ENCODE data around the gene GJC1.

DNA sequence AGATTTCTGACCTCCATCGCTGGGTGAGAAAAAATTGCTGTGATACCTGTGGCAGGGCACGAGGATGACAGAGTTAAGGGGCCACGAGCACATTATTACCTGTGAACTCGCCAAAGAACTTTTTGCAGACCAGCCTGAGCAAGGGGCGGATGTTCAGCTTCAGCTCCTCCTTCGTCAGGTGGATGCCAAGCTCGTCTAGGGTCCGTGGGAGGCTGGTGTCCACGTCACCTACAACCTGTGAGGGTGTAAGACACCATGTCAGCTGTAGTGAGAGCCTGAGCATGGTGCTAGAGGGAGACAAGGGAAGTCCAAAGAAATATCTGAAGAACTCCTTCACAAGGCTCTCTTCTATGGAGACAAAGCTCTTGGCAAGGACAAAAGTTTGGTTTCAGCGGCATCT, 34.7 kb upstream of the GJC1 start:
- TF ChIP-seq, protein P1, sequence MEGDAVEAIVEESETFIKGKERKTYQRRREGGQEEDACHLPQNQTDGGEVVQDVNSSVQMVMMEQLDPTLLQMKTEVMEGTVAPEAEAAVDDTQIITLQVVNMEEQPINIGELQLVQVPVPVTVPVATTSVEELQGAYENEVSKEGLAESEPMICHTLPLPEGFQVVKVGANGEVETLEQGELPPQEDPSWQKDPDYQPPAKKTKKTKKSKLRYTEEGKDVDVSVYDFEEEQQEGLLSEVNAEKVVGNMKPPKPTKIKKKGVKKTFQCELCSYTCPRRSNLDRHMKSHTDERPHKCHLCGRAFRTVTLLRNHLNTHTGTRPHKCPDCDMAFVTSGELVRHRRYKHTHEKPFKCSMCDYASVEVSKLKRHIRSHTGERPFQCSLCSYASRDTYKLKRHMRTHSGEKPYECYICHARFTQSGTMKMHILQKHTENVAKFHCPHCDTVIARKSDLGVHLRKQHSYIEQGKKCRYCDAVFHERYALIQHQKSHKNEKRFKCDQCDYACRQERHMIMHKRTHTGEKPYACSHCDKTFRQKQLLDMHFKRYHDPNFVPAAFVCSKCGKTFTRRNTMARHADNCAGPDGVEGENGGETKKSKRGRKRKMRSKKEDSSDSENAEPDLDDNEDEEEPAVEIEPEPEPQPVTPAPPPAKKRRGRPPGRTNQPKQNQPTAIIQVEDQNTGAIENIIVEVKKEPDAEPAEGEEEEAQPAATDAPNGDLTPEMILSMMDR (IDR thresholded peaks at IDR 0.05): no peak
- TF ChIP-seq POLR2A (IDR thresholded peaks at IDR 0.05): no peak
- no peak for TF ChIP-seq POLR2AphosphoS5 (IDR thresholded peaks at IDR 0.05)

Measured in breast epithelium (tissue), 3 donors.